SK-N-MC (cell line): Measurements from ENCODE around the gene COQ6.

Source experiments
- EZH2 ChIP-seq: fragments of 200-600 bp; sonication (generic); IDR thresholded peaks from one replicate; pipeline ENCODE4 v1.6.1; 2017; ENCODE audit warnings: antibody characterized with exemption
- FOXP2 ChIP-seq: optimal IDR thresholded peaks from 2 replicates; pipeline ENCODE3; 2011; ENCODE audit warnings: mild to moderate bottlenecking, moderate library complexity; ENCODE audit not compliant: insufficient read depth; ENCODE audit errors: extremely low read length, control extremely low read depth
- POLR2AphosphoS5 ChIP-seq: IDR thresholded peaks from 2 replicates; pipeline ENCODE4 v1.6.1; 2012; ENCODE audit warnings: mild to moderate bottlenecking, low read depth, low read length, borderline replicate concordance

- no peak for TF ChIP-seq POLR2AphosphoS5
- no peak for TF ChIP-seq FOXP2
- no peak for TF ChIP-seq EZH2
These were observed 25.8 kb upstream of the COQ6 start for GRCh38 chr14:73924337-73924736.
